Gastrocnemius medialis (tissue), 4 donors: ENCODE measurements around the gene SIL1. TPM values are rescaled to one million over a fixed set of nuclear protein-coding genes. Genes with fewer than 3 reads are reported as not detected.
"Not testable (repeated sequence)": the region's sequence is repeated elsewhere in the genome, so short reads cannot be mapped to it uniquely, and the experiment has no call there.

Experiments
- ATAC-seq, 2 donors: fragments of 150-250 bp; one replicate each; pipeline ENCODE4 v1.9.1; 2016
- DNase-seq, 2 donors: peaks; one replicate each; pipeline ENCODE4 v3.0.0-alpha.2; 2019
- H3K27ac ChIP-seq, 4 donors: fragments of 200-600 bp; sonication (generic); 1 replicate in 1 of 4; 2 replicates in 3 of 4; pipeline ENCODE4 v1.5.1; 2016 to 2018; ENCODE audit warnings: mild to moderate bottlenecking in 2 of 4, moderate library complexity in 1 of 4
- H3K27me3 ChIP-seq, 3 donors: fragments of 200-600 bp; sonication (generic) in 2 of 3; 1 replicate in 1 of 3; 2 replicates in 2 of 3; pipeline versions ENCODE4 v1.5.1 to v1.6.0; 2016 to 2019; ENCODE audit warnings: mild to moderate bottlenecking in 1 of 3, moderate library complexity in 1 of 3
- H3K36me3 ChIP-seq, 2 donors: fragments of 200-600 bp; sonication (generic) in 1 of 2; one replicate each; pipeline ENCODE4 v1.5.1; 2017 to 2018
- H3K4me1 ChIP-seq, 2 donors: fragments of 200-600 bp; sonication (generic) in 1 of 2; one replicate each; pipeline ENCODE4 v1.5.1; 2016 to 2017; ENCODE audit warnings: mild to moderate bottlenecking in 2 of 2
- H3K4me3 ChIP-seq, 4 donors: fragments of 200-600 bp; sonication (generic) in 3 of 4; 1 replicate in 1 of 4; 2 replicates in 3 of 4; pipeline ENCODE4 v1.5.1; 2016 to 2019; ENCODE audit warnings: mild to moderate bottlenecking in 2 of 4
- H3K9me3 ChIP-seq, 3 donors: fragments of 200-600 bp; sonication (generic) in 2 of 3; 1 replicate in 1 of 3; 2 replicates in 2 of 3; pipeline ENCODE4 v1.5.1; 2016 to 2019
- POLR2A ChIP-seq, 2 donors: fragments of 450-650 bp; IDR thresholded peaks; one replicate each; pipeline ENCODE4 v1.6.1; 2017; ENCODE audit warnings: antibody characterized with exemption in 2 of 2, mild to moderate bottlenecking in 2 of 2, moderate library complexity in 2 of 2
- in situ Hi-C, 4 donors: fragments of 200-750 bp; cut with MboI; loops; one replicate each; pipeline versions ENCODE4 v1.15.0 to v1.8.0; 2017; ENCODE audit warnings: low sequenced_read_pairs in 4 of 4
- intact Hi-C: fragments of 100-400 bp; cut with DNase I; formaldehyde crosslinking; loops from one replicate; pipeline ENCODE4 v1.15.1; 2023; ENCODE audit warnings: low total_unique reads
- total RNA-seq, 4 donors: library from RNA; depleted of rRNA; stranded (reverse); fragments of >200 nt; gene quantifications; one replicate each; pipeline versions ENCODE4 v1.1.0 to v1.2.3, GENCODE V29; 2016
- TF ChIP-seq, protein P1 (sequence below), 5 experiments: fragments of 450-650 bp in 3 of 5; fragments of 200-600 bp in 2 of 5; sonication (generic) in 2 of 5; IDR thresholded peaks in 4 of 5; conservative IDR thresholded peaks in 1 of 5; 1 replicate in 4 of 5; 2 replicates in 1 of 5; pipeline ENCODE4 v1.5.1; 2016 to 2019; ENCODE audit warnings: antibody characterized with exemption in 5 of 5, mild to moderate bottlenecking in 3 of 5, moderate library complexity in 3 of 5

SIL1 gene
- total RNA-seq, 4 donors from 2014 or later, result 36.6 to 52.6 (median 48.2) TPM

DNA sequence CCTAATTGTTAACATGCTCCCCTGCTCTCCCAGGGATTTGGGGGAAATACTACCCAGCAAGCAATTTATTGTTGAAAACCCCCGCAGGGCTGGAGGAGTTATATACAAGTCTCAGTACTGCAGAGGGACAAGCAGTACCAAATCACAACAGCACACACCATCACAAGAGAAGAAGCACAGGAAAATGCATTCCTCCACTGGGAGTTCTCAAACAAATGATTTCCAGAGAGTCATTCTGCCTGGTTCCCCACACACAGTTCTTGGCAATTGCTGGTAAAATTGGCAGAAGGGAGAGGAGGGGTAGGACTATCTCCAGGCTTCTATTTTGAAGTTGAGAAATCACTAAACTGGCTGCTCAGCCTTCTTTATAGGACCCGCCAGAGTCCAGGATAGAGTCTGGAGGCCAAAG is 16.8 kb downstream of the SIL1 start:
- H3K36me3 ChIP-seq, result no peaks in the 10 kb centered on the region
- DNase-seq (no peak), ATAC-seq (no peak)
- peaks cover 71 to 75% of the 10 kb centered on the region in 2 donors for H3K4me1 ChIP-seq
- no peak overlapping the region for H3K4me3 ChIP-seq
- no peaks in the 10 kb centered on the region for H3K9me3 ChIP-seq
- TF ChIP-seq POLR2A (IDR thresholded peaks at IDR 0.05), result no peak
- TF ChIP-seq, protein P1, sequence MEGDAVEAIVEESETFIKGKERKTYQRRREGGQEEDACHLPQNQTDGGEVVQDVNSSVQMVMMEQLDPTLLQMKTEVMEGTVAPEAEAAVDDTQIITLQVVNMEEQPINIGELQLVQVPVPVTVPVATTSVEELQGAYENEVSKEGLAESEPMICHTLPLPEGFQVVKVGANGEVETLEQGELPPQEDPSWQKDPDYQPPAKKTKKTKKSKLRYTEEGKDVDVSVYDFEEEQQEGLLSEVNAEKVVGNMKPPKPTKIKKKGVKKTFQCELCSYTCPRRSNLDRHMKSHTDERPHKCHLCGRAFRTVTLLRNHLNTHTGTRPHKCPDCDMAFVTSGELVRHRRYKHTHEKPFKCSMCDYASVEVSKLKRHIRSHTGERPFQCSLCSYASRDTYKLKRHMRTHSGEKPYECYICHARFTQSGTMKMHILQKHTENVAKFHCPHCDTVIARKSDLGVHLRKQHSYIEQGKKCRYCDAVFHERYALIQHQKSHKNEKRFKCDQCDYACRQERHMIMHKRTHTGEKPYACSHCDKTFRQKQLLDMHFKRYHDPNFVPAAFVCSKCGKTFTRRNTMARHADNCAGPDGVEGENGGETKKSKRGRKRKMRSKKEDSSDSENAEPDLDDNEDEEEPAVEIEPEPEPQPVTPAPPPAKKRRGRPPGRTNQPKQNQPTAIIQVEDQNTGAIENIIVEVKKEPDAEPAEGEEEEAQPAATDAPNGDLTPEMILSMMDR (IDR thresholded peaks at IDR 0.05 in 4 of 5, conservative IDR thresholded peaks at IDR 0.05 in 1 of 5), result no peak
- in situ Hi-C loops, result no loop called here
- no peaks in the 10 kb centered on the region for H3K27me3 ChIP-seq
- intact Hi-C loops, result no loop called here
- H3K27ac ChIP-seq, result peak overlapping the region; percentile 0 to 96 (median 9)

- peaks cover 66 to 72% of the 10 kb centered on the region in 2 donors for H3K4me1 ChIP-seq
- in situ Hi-C loops (no loop called here), intact Hi-C loops (no loop called here)
- no peaks in the 10 kb centered on the region for H3K36me3 ChIP-seq
- no peak overlapping the region for H3K4me3 ChIP-seq
- DNase-seq (no peak), ATAC-seq (no peak)
- H3K27ac ChIP-seq, result peak overlapping the region in 2 of 4 donors; percentile 91 to 96
- no peaks in the 10 kb centered on the region for H3K9me3 ChIP-seq
- H3K27me3 ChIP-seq, result no peaks in the 10 kb centered on the region
- TF ChIP-seq, protein P1 (IDR thresholded peaks at IDR 0.05 in 4 of 5, conservative IDR thresholded peaks at IDR 0.05 in 1 of 5), result no peak
- no peak for TF ChIP-seq POLR2A (IDR thresholded peaks at IDR 0.05)
Observed at GRCh38 chr5:139180850-139181249, 17.3 kb downstream of the SIL1 start.

DNA sequence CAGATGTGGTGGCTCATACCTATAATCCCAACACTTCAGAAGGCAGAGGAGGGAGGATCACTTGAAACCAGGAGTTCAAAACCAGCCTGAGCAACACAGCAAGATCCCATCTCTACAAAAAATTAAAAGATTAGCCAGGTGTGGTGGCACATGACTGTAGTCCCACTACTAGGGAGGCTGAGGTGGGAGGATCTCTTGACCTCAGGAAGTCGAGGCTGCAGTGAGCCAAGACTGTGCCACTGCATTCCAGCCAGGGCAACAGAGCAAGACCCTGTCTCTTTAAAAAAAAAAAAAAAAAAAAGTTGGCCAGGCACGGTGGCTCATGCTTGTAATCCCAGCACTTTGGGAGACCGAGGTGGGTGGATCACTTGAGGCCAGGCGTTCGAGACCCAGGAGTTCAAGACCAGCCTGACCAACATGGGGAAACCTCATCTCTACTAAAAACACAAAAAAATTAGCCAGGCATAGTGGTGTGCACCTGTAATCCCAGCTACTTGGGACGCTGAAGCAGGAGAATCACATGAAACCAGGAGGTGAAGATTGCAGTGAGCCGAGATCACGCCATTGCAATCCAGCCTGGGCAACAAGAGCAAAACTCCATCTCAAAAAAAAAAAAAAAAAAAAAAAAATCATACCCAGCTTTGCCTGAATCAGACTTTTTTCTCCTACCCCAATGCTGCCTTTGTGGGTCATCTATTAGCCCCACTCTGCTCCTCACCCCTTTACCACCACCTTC is 18.2 kb downstream of the SIL1 start:
- H3K4me1 ChIP-seq, result peaks cover 57 to 63% of the 10 kb centered on the region in 2 donors
- in situ Hi-C loops, ATAC-seq, DNase-seq, H3K36me3 ChIP-seq, H3K9me3 ChIP-seq, H3K27me3 ChIP-seq, H3K4me3 ChIP-seq: not testable (repeated sequence)
- H3K27ac ChIP-seq, result peak overlapping the region; percentile 91 to 96 (median 93)
- intact Hi-C loops, result loop anchor here (5.0 kb wide), 1 partner anchor 92 kb away; no protein-coding TSS in a partner anchor

- no peak for TF ChIP-seq POLR2A (IDR thresholded peaks at IDR 0.05)
- TF ChIP-seq, protein P1 (IDR thresholded peaks at IDR 0.05 in 4 of 5, conservative IDR thresholded peaks at IDR 0.05 in 1 of 5), result no peak
- in situ Hi-C loops, result no loop called here
- Histone ChIP-seq H3K27ac (peak overlapping the region; percentile 91 to 96 (median 93)), H3K9me3 (no peaks in the 10 kb centered on the region), H3K36me3 (no peaks in the 10 kb centered on the region), H3K4me1 (peaks cover 56 to 62% of the 10 kb centered on the region in 2 donors), H3K27me3 (no peaks in the 10 kb centered on the region), H3K4me3 (peak overlapping the region in 1 of 4 donors; percentile 12)
- DNase-seq (peak in 1 of 2 donors; percentile 35), ATAC-seq (no peak)
- intact Hi-C loops, result loop anchor here (1.0 to 5.0 kb wide), 2 partner anchors 93 to 604 kb away; partner anchors contain the start of gene HSPA9
Observed at GRCh38 chr5:139178935-139179334, 19.2 kb downstream of the SIL1 start.

DNA sequence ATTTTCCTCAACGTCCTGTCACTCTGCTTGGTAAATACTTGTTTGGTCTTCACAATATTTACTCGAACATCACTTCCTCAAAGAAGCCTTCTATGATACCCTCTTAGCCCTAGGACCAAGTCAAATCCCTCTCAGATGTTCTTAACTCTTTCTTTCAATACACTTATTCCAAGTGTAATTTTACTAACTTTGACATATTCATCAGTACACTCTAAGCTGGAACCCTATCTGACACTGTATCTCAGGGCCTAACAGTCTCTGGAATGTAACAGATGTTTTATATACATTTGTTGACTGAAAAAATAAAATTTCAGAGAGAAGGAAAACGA is 19.6 kb downstream of the SIL1 start:
- in situ Hi-C loops (no loop called here), intact Hi-C loops (loop anchor here (1.0 to 5.0 kb wide), 2 partner anchors 94 to 603 kb away; partner anchors contain the start of gene HSPA9)
- Histone ChIP-seq H3K4me3 (peak overlapping the region in 1 of 4 donors; percentile 12), H3K27me3 (no peaks in the 10 kb centered on the region), H3K27ac (peak overlapping the region; percentile 91 to 96 (median 93)), H3K36me3 (no peaks in the 10 kb centered on the region), H3K9me3 (no peaks in the 10 kb centered on the region), H3K4me1 (peaks cover 56 to 61% of the 10 kb centered on the region in 2 donors)
- DNase-seq (no peak), ATAC-seq (no peak)
- TF ChIP-seq, protein P1 (IDR thresholded peaks at IDR 0.05 in 4 of 5, conservative IDR thresholded peaks at IDR 0.05 in 1 of 5), result no peak
- TF ChIP-seq POLR2A (IDR thresholded peaks at IDR 0.05), result no peak
